ENCODE measurements around the gene MYO1B. TPM values are rescaled to one million over a fixed set of nuclear protein-coding genes. Genes with fewer than 3 reads are reported as not detected.

MYO1B gene
- total and polyA plus RNA-seq, 5 donors from 2014 or later, result not detected

DNA sequence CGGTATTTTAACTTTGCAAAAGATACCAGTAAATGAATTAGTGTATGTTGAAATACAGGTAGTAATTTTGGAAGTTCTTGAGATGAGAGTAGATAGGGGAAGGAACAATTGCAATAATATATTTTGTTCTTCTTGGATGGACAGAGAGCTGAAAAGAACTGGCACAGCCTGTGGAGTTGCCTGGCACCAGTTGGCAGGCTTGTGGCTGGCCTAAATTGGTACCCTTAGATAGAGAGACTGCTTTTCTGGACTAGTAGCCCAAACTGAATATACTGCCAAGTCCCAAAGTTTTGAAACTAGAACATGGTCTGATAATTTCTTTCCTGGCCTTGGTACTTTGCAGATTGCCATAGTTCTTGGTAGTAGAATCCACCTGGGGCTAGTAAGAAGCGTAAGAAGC is 26.9 kb downstream of the MYO1B start:
- DNase-seq, result no peak
- no peaks in the 10 kb centered on the region for H3K36me3 ChIP-seq (ENCODE audit: control insufficient read depth, insufficient read depth, low read length)
- Mint-ChIP-seq H3K27ac (no peak overlapping the region), H3K27me3 (peaks cover 43% of the 10 kb centered on the region), H3K36me3 (no peaks in the 10 kb centered on the region), H3K9me3 (no peaks in the 10 kb centered on the region), H3K4me1 (no peaks in the 10 kb centered on the region), H3K4me3 (no peak overlapping the region)
- H3K4me1 ChIP-seq (ENCODE audit: control insufficient read depth, insufficient read depth, low read length, poor library complexity, severe bottlenecking), result no peaks in the 10 kb centered on the region
- H3K27ac ChIP-seq (ENCODE audit: insufficient read depth, low read length, poor library complexity, severe bottlenecking), result no peak overlapping the region
- H3K27me3 ChIP-seq (ENCODE audit: control insufficient read depth, insufficient read depth, low read length), result no peaks in the 10 kb centered on the region
- H3K4me3 ChIP-seq (ENCODE audit: low read depth, low read length), result no peak overlapping the region
- no peak for ATAC-seq (ENCODE audit: low read depth in 2 of 2)
- no peaks in the 10 kb centered on the region for H3K9me3 ChIP-seq (ENCODE audit: control insufficient read depth in 2 of 2, low read length in 2 of 2)

DNA sequence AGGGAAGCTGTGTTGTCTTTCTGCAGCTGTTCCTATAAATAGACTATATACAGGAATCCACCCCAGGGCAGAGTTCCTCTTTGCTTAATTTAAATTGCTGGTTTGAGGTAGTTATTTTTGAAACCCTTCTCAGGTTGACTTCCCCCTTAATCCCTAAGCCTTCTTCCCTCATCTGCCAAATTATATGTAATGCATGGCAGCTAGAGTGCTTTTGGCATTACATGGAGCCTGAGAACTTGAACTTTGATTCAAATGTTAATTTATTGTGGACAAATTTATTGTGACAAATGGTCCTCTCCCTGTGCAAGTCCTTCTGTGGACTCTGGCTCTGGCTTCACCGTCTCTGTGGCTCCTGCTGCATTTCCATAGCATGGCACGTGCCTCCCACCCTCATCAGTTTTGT is 29.2 kb downstream of the MYO1B start:
- H3K36me3 Mint-ChIP-seq, result no peaks in the 10 kb centered on the region
- H3K27ac Mint-ChIP-seq, result no peak overlapping the region
- H3K9me3 Mint-ChIP-seq, result no peaks in the 10 kb centered on the region
- no peaks in the 10 kb centered on the region for H3K4me1 ChIP-seq (ENCODE audit: control insufficient read depth, insufficient read depth, low read length, poor library complexity, severe bottlenecking)
- DNase-seq (no peak), ATAC-seq (ENCODE audit: low read depth in 2 of 2) (no peak)
- H3K4me1 Mint-ChIP-seq, result no peaks in the 10 kb centered on the region
- no peak overlapping the region for H3K27ac ChIP-seq (ENCODE audit: insufficient read depth, low read length, poor library complexity, severe bottlenecking)
- no peak overlapping the region for H3K4me3 ChIP-seq (ENCODE audit: low read depth, low read length)
- H3K27me3 Mint-ChIP-seq, result peaks cover 45% of the 10 kb centered on the region
- no peaks in the 10 kb centered on the region for H3K36me3 ChIP-seq (ENCODE audit: control insufficient read depth, insufficient read depth, low read length)
- no peaks in the 10 kb centered on the region for H3K9me3 ChIP-seq (ENCODE audit: control insufficient read depth in 2 of 2, low read length in 2 of 2)
- no peak overlapping the region for H3K4me3 Mint-ChIP-seq
- no peaks in the 10 kb centered on the region for H3K27me3 ChIP-seq (ENCODE audit: control insufficient read depth, insufficient read depth, low read length)

DNA sequence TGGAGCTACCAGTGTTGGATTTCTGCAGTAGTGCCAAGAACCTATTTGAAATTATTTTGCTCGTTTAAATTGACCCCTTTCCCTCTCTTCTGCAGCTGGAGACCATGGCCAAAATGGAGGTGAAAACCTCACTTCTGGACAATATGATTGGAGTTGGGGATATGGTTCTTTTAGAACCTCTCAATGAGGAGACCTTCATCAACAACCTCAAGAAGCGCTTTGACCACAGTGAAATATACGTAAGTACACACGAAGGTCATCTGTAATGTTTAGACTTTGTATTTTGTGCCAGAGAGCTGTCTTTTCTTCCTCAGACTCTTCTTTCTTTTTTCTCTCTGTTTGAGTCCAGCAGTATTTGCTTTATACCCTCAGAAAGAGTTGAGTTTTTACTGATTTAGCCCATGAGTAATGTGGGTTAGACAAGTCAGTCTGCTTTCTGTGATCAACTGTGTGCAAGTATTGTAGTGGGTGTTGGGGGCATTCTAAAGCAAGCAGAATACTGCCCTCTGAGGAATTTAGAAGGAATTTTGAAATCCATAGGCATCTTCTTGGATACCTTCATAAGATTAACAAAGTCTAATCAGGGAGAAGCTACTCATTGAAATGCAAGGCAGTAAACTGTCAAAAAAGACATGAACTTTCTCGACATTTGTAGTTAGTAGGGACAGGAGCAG is 31.7 kb downstream of the MYO1B start:
- no peak overlapping the region for H3K27ac ChIP-seq (ENCODE audit: insufficient read depth, low read length, poor library complexity, severe bottlenecking)
- H3K27me3 ChIP-seq (ENCODE audit: control insufficient read depth, insufficient read depth, low read length), result no peaks in the 10 kb centered on the region
- H3K4me3 Mint-ChIP-seq, result no peak overlapping the region
- H3K36me3 Mint-ChIP-seq, result no peaks in the 10 kb centered on the region
- H3K9me3 Mint-ChIP-seq, result no peaks in the 10 kb centered on the region
- H3K4me1 Mint-ChIP-seq, result no peaks in the 10 kb centered on the region
- H3K4me3 ChIP-seq (ENCODE audit: low read depth, low read length), result no peak overlapping the region
- ATAC-seq (ENCODE audit: low read depth in 2 of 2) (no peak), DNase-seq (no peak)
- no peaks in the 10 kb centered on the region for H3K4me1 ChIP-seq (ENCODE audit: control insufficient read depth, insufficient read depth, low read length, poor library complexity, severe bottlenecking)
- H3K9me3 ChIP-seq (ENCODE audit: control insufficient read depth in 2 of 2, low read length in 2 of 2), result no peaks in the 10 kb centered on the region
- no peaks in the 10 kb centered on the region for H3K36me3 ChIP-seq (ENCODE audit: control insufficient read depth, insufficient read depth, low read length)
- peak overlapping the region in 1 of 3 donors; percentile 27 for H3K27ac Mint-ChIP-seq
- H3K27me3 Mint-ChIP-seq, result peaks cover 35% of the 10 kb centered on the region

DNA sequence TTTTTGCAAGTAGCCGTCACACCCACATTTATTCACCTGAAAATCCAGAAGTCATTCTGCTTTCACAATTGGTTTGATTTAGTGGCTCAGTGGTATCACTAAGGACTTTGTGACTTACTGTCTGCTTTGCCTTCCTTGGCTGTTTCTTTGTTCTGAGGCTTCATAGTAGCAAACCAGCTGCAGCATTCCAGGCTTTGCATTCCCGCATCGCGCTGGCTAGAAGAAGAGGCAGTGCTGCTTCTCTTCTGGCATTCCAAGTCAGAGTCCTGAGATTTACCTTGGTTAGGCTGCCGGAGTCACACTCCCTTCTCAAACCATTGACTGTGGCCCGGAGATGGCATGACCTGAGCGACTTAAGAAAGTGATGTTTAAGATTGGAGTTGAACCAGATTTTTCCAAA is 35.1 kb downstream of the MYO1B start:
- Histone ChIP-seq H3K27me3 (ENCODE audit: control insufficient read depth, insufficient read depth, low read length) (peaks cover 2% of the 10 kb centered on the region), H3K27ac (ENCODE audit: insufficient read depth, low read length, poor library complexity, severe bottlenecking) (no peak overlapping the region), H3K36me3 (ENCODE audit: control insufficient read depth, insufficient read depth, low read length) (no peaks in the 10 kb centered on the region), H3K4me1 (ENCODE audit: control insufficient read depth, insufficient read depth, low read length, poor library complexity, severe bottlenecking) (no peaks in the 10 kb centered on the region), H3K4me3 (ENCODE audit: low read depth, low read length) (no peak overlapping the region), H3K9me3 (ENCODE audit: control insufficient read depth in 2 of 2, low read length in 2 of 2) (no peaks in the 10 kb centered on the region)
- no peaks in the 10 kb centered on the region for H3K4me1 Mint-ChIP-seq
- H3K27ac Mint-ChIP-seq, result no peak overlapping the region
- no peaks in the 10 kb centered on the region for H3K36me3 Mint-ChIP-seq
- H3K9me3 Mint-ChIP-seq, result no peaks in the 10 kb centered on the region
- no peak overlapping the region for H3K4me3 Mint-ChIP-seq
- no peak for ATAC-seq (ENCODE audit: low read depth in 2 of 2)
- DNase-seq, result no peak
- peaks cover 34% of the 10 kb centered on the region for H3K27me3 Mint-ChIP-seq

DNA sequence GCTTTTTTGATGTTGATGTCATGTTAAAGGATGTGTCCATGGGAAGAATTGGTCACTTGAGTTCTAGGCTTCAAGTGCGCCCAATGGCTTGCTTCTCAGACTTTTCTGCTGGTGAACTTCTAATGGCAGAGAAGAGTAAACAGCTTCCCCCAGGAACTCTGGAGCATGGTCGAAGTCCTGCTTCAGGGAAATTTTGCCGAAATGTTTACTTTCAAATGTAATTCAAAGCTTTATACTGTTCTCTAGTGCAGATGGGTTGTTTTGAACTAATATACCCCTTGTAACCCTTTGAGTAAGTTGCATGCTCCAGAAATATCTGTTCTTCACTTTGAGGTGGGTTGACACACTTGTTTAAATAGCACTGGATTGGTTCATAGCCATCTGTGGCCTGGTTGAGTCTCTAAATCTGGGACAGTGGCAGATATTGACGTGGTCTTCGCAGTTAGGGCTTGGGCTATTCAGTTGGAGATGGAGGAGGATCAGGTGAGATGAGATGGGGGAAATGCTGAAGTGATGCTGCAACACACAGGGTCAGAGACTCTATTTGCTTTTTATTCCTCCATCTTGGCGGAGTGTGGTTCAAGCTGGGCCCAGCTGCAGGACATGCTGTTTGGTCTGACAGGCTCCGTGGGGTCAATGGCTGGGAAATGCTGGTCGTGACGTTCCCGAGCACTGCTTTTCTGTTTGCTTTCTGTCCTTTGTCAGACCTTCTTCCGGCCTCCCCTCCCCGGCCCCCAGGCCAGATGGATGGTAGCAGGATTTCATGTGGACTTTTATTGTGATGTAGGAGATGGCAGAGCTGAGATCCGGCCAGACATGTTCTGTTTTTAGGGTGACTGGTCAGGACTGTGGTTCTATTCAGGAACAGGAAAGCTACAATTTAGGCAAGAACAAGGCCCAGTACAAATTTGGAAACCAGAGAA is 35.9 kb downstream of the MYO1B start:
- no peak for ATAC-seq (ENCODE audit: low read depth in 2 of 2)

DNA sequence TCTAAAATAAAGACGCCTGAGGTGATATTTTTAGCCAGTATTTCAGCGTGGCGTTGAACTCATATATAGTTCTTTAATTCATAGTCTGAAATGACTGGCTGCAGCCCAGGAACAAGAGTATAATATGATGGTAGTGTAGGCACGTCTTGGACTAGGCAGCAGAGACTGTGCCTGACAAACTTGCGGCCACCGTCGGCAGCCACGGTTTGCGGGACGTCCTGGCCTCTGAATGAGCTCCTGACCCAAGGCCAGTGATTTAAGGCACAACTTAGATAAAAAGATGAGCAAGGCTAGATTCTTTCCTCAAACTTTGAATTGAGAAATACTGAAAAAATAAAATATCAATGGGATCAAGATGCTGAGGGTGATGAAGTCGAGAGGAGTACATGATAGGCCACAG is 40.0 kb downstream of the MYO1B start:
- H3K9me3 ChIP-seq (ENCODE audit: control insufficient read depth in 2 of 2, low read length in 2 of 2), result no peaks in the 10 kb centered on the region
- H3K4me3 ChIP-seq (ENCODE audit: low read depth, low read length), result no peak overlapping the region
- peaks cover 2% of the 10 kb centered on the region for H3K27me3 ChIP-seq (ENCODE audit: control insufficient read depth, insufficient read depth, low read length)
- peaks cover 16% of the 10 kb centered on the region for H3K27me3 Mint-ChIP-seq
- no peak for ATAC-seq (ENCODE audit: low read depth in 2 of 2)
- H3K27ac Mint-ChIP-seq, result peak overlapping the region in 1 of 3 donors; percentile 61
- DNase-seq, result no peak
- H3K27ac ChIP-seq (ENCODE audit: insufficient read depth, low read length, poor library complexity, severe bottlenecking), result no peak overlapping the region
- H3K9me3 Mint-ChIP-seq, result no peaks in the 10 kb centered on the region
- H3K4me1 ChIP-seq (ENCODE audit: control insufficient read depth, insufficient read depth, low read length, poor library complexity, severe bottlenecking), result no peaks in the 10 kb centered on the region
- no peaks in the 10 kb centered on the region for H3K36me3 ChIP-seq (ENCODE audit: control insufficient read depth, insufficient read depth, low read length)
- H3K4me1 Mint-ChIP-seq, result no peaks in the 10 kb centered on the region
- H3K4me3 Mint-ChIP-seq, result no peak overlapping the region
- no peaks in the 10 kb centered on the region for H3K36me3 Mint-ChIP-seq

More for the DNA sequence above, 35.9 kb downstream of the MYO1B start:
- Histone ChIP-seq H3K4me3 (ENCODE audit: low read depth, low read length) (no peak overlapping the region), H3K36me3 (ENCODE audit: control insufficient read depth, insufficient read depth, low read length) (no peaks in the 10 kb centered on the region), H3K27me3 (ENCODE audit: control insufficient read depth, insufficient read depth, low read length) (peaks cover 2% of the 10 kb centered on the region), H3K27ac (ENCODE audit: insufficient read depth, low read length, poor library complexity, severe bottlenecking) (no peak overlapping the region), H3K4me1 (ENCODE audit: control insufficient read depth, insufficient read depth, low read length, poor library complexity, severe bottlenecking) (no peaks in the 10 kb centered on the region), H3K9me3 (ENCODE audit: control insufficient read depth in 2 of 2, low read length in 2 of 2) (no peaks in the 10 kb centered on the region)
- DNase-seq, result no peak
- H3K36me3 Mint-ChIP-seq, result no peaks in the 10 kb centered on the region
- no peak overlapping the region for H3K4me3 Mint-ChIP-seq
- H3K9me3 Mint-ChIP-seq, result no peaks in the 10 kb centered on the region
- H3K27me3 Mint-ChIP-seq, result peaks cover 30% of the 10 kb centered on the region
- no peak overlapping the region for H3K27ac Mint-ChIP-seq
- H3K4me1 Mint-ChIP-seq, result no peaks in the 10 kb centered on the region

DNA sequence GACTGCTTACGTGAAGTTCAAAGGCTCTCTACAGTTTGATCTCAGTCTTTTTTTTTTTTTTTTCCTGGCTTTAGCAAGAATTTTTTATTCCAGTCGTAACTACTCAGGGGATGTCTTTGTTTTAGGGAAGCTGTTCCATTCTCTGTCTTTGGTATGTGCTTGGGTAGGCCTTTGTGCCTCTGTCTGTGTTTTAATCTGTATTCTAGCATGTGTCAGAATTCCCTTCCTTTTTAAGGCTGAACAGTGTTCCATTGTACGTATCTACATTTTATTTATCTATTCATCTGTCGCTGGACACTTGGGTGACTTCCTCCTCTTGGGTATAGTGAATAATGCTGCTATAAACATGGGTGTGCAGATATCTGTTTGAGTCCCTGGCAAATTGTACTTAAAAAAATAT is 42.6 kb downstream of the MYO1B start:
- H3K27me3 ChIP-seq (ENCODE audit: control insufficient read depth, insufficient read depth, low read length), result peaks cover 2% of the 10 kb centered on the region
- Mint-ChIP-seq H3K27ac (no peak overlapping the region), H3K27me3 (peaks cover 16% of the 10 kb centered on the region), H3K4me1 (no peaks in the 10 kb centered on the region), H3K4me3 (no peak overlapping the region), H3K36me3 (no peaks in the 10 kb centered on the region), H3K9me3 (no peaks in the 10 kb centered on the region)
- DNase-seq (no peak), ATAC-seq (ENCODE audit: low read depth in 2 of 2) (no peak)
- H3K36me3 ChIP-seq (ENCODE audit: control insufficient read depth, insufficient read depth, low read length), result no peaks in the 10 kb centered on the region
- H3K27ac ChIP-seq (ENCODE audit: insufficient read depth, low read length, poor library complexity, severe bottlenecking), result no peak overlapping the region
- no peaks in the 10 kb centered on the region for H3K9me3 ChIP-seq (ENCODE audit: control insufficient read depth in 2 of 2, low read length in 2 of 2)
- H3K4me3 ChIP-seq (ENCODE audit: low read depth, low read length), result no peak overlapping the region
- no peaks in the 10 kb centered on the region for H3K4me1 ChIP-seq (ENCODE audit: control insufficient read depth, insufficient read depth, low read length, poor library complexity, severe bottlenecking)

All from CD4-positive, CD25-positive, alpha-beta regulatory T cell (primary cell).